GM04504 (cell line): ENCODE data around the gene CKB.
"Not testable (repeated sequence)": the region's sequence is repeated elsewhere in the genome, so short reads cannot be mapped to it uniquely, and the experiment has no call there.

ENCODE experiments used
- DNase-seq: peaks from one replicate; pipeline ENCODE4 v3.0.0-alpha.2; 2012; ENCODE audit warnings: low read depth

The CKB gene

DNA sequence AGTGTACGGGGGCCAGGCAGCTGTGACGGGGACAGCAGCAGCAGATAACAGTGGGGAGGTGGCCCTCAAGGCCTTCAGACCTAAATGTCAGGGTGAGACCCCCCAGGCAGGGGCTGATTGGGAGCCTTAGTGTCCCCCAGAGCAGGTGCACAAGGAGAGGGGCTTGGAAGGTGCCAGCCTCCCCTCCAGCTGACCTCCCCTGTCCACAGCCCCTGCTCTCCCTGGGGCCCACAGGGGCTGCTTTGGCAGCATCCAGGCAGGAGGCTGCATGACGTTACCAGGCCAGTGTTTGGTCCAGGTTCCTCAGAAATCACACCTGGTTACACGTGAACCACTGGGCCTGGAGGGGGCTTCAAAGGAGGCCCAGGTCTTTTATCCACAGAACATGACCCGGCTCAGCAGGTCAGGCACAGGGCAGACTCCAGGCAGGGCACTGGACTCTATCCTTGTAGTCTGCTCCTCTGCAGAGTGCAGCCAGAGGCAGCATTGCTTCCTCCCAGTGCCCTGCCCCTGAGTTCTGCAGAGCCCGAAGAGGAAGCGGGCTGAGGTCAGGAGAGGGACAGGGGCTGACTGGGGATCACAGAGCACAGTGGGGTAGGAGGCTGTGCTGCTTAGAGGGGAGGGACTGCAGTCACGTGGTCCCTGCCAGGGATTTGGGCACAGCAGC lies 3.8 kb upstream of the CKB start:
- no peak for DNase-seq

DNA sequence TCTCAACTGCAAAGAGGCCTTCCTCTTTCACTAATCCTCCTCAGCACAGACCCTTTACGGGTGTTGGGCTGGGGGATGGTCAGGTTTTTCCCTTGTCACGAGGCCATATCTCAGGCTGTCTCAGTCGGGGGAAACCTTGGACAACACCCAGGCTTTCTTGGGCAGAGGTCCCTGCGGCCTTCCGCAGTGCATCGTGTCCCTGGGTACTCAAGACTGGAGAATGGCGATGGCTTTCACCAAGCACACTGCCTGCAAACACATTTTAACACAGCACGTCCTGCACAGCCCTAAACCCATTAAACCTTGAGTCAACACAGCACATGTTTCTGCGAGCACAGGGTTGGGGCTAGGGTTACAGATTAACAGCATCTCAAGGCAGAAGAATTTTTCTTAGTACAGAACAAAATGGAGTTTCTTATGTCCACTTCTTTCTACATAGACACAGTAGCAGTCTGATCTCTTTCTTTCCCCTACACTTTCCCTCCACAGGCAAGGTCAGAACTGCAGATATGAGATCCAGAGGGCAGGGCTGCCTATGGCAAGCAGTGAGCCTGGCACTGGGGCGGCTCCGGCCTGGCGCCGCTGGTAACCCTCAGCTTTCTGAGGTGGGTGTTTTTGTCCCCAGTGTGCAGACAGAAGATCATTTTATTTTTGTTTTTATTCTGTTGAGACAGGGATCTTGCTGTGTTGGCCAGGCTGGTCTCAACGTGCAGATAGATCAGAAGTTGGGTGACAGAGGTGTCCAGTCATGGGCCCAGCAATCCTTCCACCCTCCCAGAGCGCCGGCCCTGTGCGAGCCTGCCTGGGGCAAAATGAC lies 3.0 kb upstream of the CKB start:
- DNase-seq, result not testable (repeated sequence)

DNA sequence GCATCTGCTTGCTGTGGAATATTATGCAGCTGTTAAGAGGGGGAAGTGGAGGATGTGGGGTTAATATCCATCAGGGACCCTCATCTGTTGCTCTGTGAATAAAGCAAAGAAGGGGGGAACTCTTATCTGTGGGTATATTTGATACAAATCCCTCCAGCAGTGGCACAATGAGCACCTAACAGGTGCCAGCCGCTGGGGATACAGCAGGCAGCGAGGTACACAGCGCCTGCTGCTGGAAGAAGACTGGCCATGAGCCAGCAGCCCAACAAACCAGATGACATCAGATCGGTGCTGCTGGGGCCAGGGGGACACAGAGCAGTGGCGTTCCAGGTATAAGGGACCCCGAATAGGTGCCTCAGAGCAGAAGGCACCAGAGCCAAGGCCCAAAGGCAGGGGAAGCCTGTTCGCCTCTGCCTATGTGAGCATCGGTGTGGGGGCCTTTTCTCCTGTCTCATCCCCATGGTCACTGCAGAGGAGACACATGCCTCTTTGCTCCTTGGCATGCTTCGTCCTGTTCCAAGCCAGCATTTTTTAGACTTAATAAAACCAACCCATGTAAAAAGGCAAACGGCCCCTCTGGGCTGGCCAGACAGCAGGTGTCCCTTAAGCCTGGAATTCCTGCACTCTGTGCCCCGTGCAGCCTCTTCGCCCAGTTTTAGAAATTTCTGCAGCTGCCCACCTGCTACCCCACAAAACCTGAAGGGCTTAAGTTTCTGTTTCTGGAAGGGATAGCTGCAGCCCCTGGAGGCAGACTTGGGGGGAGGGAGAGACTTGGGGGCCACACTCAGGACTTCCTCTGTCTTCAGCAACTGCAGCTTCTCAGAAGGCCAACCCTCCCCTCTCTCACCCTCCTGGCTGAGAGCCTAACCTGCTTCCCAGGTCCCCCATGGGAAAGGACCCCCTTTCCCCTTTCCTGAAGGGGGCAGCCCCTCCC lies 1.6 kb upstream of the CKB start:
- DNase-seq, result no peak

DNA sequence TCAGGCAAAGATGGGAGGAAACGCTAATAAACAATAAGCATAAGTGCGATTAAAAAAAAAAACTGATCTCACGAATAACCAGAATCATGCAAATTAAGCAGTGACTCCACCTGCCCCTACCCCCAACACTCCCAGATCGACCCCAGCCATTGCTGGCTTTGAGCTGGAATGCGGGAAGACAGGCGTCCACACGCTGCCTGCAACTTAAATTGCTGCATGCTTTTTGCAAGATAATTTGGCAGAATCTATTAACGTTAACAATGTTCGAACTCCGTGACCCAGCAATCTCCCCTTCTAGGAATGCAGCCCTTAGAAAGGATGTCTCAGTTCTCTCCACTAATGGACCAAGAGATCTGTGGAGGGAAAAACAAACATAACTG lies 935 bp upstream of the CKB start:
- no peak for DNase-seq

DNA sequence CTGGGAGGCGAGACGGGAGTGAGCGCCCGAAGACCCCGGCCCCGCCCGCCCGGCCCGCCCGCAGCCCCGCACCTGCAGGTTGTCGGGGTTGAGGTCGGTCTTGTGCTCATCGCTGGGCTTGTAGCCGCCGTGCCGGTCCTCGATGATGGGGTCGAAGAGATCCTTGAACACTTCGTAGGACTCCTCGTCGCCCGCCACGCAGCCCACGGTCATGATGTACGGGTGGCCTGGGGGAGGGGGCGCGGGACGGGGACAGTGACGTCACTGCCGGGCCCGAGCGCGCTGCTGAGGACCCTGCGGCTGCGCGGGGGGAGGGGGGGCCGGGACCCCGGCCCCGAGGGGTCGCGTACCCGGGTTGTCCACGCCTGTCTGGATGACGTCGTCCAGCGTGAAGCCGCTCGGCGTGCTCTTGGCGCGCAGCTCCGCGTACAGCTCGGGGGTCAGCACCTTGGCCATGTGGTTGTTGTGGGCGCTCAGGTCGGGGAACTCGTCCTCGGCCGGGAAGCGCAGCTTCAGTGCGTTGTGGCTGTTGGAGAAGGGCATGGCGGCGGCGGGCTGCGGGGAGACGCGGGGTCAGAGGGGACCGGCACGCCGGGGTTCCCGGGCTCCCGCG lies 573 bp downstream of the CKB start:
- no peak for DNase-seq

DNA sequence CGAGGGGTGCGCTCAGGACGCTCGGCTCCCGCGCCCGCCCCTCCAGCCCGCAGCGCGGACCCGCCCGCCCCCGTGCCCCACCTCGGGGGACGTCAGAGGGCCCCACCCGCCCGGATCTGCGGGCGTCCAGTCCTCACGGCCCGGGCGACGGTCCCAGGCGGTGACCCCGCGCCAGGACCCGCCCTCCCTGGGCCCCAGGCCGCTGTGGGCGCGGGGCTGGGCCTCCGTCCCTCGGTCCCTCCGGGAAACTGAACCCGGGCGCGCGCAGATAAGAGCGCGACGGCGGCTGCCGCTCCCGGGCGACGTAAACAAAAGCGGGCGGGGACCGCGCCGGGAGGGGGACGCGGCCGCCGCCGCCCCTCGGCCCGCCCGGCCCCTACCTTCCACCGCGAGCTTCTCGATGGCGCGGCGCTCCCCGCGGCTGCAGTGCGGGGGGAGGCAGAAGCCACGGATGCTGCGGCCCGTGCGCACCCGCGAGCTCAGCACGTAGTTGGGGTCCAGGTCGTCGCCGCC lies 1.1 kb downstream of the CKB start:
- DNase-seq, result no peak

DNA sequence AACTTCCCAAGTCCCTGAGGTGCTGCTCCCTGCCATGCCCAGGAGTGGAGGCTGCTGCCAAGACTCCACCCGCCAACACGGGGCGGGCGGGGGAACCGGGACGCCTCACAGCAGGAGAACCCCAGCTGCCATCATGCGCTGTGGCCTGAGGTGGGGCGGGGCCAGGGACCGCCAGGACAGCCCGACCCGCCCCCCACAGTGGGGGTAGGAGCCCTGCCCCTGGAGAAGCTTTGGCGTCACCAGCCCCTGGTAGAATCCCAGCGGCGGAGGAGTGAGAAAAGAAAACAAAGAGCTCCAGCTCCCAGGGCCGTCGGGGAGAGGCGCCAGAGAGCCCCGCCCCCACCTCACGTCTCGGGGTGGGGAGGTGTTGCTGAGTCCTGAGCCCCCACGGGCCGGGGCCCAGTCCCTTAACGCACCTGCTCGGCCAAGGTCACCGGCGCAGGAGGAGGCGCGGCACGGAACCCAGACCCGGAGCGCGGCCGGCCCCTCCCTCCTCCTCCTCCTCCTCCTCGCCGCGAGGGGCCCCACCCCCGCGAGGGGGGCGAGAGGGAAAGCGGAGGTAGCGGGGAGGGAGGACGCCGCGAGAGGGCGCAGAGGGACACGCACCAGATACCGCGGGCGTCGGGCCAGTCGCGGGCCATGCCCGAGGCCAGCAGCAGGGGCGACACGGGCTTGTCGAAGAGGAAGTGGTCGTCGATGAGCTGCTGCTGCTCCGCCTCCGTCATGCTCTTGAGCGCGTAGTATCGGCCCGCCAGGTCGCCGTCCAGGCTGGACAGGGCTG lies 1.8 kb downstream of the CKB start:
- DNase-seq, result no peak

DNA sequence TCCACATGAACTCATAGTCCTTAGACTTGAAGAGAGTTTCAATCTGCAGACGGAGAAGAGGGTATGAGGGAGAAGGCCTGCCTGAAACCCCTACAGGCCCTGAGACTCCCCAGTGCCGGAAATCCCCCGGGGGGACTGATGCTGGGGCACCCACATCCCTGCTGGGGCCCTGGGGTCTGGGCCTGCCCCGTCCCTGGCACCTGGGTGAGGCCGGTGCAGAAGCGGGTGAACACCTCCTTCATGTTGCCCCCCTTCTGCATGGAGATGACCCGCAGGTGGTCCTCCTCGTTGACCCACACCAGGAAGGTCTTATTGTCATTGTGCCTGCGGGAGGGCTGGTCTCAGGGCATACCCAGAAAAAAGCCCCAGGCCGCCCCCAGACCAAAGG lies 2.4 kb downstream of the CKB start:
- DNase-seq, result no peak

DNA sequence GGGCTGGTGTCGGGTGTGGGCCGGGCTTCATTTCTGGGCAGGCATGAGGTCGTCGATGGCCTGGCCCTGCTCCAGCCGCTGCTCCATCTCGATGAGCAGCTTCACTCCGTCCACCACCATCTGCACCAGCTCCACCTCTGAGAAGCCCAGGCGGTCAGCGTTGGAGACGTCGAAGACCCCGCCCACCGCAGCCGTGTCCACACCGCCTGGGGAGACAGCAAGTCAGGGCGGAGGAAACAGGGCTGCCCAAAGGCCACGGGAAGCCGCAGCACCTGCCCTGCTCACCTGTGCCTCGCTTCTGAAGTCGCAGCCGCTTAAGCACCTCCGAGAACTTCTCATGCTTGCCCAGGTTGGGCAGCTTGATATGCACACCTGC lies 2.8 kb downstream of the CKB start:
- DNase-seq, result no peak

DNA sequence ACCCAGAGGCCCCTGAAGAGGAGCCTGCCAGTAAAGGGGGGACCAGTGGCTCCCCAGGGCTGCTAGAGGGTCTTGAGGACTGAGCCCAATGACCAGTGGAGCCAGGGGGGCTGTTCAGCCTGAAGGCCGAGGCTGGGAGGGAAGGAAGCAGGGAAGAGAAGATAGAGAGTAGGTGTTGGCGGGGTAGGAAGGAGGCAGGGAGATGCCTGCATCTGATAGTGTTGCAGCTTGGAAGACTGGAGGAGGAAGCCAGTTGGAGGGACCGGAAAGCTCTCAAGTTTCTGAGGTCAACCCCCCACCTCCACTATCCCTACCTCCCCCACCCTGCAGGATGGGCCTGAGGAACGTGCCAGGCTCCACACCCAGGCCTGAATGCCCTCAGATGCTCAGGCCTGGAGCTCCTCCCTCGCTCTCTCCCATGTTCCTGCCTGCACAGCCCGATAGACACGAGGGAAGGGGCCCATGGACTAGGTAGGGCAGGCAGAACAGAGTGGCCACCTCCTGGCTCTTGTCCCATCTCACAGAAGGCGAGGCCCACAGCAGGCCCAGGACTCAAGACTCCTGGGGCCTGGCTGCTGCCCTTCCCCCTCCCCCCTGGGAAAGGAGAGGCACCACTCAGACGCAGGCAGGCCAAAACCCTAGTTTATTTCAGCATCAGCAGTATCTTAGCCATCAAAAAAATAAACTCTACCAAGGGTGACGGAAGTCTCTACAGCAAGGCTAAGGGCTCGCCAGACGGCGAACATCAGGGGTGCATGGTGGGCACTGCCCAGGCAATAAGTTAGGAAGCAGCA lies 3.4 kb downstream of the CKB start:
- DNase-seq, result no peak

DNA sequence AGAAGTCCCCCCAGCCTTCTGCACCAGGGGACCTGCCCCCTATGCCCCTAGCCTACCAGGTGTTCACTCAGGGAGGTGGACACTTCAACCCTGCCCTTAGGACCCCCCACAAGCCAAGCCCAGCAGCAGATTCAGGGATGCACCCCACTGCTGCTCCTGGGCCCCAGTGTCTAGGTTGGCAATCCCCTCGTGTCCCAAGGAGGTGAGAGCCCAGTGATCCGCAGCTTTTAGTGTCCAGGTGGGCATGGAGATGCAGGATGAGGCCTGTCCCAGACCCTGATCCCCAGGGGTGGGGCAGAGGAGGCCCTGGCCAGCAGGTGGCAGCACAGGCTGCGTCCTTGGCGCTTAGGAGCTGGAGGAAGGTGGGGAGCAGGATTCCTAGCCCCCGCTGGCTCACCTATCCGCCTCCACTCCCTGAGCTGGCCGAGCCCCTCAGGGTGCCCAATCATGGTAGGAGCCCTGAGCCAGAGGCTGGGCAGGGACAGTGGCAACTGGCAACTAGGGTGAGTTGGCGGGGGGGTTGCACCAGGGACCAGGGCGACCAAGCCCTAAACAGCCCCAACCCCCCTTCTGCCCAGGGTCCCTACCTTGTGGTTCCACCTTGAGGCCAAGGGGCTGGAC lies 4.1 kb downstream of the CKB start:
- no peak for DNase-seq

DNA sequence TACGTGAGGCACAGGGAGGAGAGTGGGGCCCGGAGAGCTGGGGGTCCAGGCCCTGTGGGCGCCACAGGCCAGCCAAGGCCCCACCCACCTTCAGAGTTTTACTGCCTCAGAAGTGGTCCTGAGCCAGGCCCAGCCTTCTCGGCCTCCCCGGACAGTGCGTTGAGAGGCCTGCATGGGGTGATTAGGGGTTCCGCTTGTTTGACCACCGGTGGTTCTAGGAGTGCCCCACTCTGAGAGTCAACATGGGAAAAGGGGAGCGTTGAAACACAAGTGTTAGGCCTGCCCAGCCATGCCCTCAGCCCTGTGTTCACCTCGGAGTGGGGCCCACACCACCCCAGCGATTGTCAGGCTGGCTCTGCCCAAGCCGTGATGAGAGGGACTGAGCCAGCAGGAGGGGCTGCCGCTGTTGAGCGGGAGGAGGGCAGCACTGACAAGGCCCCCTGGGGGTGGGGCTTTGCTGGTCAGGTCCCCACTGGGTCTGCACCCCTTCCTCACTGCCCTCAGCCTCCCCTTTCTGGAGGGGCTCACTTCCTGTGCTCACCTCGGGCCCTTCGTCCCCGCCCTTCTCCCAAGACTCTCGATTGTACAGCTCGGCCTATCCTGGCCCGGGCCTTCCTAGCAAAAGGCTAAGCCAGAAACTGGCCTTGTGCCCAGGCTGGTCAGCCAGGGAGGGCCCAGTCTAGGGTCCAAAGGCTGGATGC lies 4.8 kb downstream of the CKB start:
- DNase-seq, result no peak

DNA sequence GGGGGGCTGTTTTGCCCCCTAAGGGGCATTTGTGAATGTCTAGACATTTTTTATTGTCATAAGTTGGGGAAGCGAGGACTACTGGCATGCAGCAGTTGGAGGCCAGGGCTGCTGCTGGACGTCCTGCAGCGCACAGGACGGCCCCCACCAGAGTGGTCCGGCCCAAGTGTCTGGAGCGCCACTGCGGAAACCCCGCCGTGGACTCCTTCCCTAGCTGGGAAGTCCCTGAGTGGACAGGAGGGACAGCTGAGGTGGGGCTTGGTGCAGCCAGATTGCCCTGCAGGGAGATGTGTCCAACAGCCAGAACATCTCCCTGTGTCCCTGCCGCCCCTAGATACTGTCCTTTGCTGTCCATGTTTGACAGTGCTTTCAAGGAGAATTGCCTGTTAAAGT lies 5.5 kb downstream of the CKB start:
- DNase-seq, result no peak

DNA sequence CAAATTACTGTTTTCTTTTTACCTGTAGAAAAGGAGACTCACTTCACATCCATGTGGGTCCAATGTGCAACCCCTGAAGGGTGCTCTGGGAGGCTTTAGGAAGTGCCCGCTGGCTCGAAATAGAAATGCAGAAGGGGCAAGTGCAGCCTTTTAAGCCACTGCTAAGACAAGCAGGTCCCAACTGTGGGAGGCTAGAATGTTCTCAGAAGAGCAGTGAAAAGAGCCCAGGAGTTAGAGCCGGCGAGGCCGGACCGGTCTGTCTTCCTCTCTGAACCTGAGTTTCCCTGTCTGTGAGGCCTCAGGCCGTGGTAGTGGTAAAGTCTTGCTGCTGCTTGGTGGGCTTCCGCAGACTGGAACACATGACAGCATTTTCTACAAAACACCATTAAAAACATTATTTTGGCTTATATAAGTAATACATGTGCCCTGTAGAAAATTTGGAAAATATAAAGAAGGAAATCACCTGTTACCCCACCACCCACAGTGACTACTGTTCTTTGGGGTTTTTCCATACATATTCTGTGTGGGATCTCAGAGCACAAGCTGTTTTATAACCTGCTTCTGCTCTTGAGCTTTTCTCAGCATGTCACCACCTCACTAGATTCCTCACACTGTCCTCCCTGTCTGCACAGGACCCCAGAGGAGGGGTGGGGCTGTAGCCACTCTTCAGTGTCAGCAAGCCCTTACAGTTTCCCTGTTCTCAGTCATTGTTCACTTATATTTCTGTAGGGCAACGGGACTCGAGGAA lies 6.0 kb downstream of the CKB start:
- no peak for DNase-seq

DNA sequence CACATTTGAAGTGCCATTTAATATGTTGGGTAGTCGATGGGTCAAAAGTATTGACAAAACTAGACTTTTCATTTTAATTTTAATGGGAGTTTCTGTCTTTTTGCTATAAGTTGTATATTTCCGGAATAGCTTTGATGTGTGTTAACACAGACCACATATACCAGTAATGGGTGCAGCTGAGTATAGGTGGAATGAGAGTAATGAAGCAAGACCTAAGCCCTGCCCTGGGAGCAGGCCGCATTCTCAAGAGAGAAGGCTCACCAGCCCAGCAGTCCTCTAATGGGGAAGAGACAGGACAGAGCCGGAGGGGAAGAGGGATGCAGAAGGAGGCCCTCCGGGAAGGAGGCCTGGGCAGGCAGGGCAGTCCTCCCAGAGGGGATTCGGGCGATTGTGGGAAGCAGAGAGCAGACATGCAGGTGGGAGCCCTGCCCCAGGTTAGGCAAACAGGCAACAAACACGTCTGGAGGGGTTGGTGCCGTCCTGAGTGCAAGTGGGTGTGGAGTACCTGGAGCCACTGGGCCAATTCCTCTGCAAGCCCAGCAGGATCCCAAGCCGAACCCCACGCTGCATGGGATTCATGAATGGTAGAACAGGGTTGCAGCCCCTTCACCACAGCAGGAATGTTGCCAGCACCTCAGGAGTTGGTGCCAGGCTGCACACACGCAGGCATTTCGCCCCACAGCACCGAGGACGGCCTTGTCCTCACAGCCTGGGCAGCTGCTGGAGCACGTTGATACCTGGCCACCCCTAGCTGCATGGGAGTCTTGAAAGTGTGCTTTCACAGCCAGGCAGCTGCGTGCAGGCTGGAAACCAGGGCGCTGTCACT lies 7.8 kb downstream of the CKB start:
- DNase-seq, result no peak

DNA sequence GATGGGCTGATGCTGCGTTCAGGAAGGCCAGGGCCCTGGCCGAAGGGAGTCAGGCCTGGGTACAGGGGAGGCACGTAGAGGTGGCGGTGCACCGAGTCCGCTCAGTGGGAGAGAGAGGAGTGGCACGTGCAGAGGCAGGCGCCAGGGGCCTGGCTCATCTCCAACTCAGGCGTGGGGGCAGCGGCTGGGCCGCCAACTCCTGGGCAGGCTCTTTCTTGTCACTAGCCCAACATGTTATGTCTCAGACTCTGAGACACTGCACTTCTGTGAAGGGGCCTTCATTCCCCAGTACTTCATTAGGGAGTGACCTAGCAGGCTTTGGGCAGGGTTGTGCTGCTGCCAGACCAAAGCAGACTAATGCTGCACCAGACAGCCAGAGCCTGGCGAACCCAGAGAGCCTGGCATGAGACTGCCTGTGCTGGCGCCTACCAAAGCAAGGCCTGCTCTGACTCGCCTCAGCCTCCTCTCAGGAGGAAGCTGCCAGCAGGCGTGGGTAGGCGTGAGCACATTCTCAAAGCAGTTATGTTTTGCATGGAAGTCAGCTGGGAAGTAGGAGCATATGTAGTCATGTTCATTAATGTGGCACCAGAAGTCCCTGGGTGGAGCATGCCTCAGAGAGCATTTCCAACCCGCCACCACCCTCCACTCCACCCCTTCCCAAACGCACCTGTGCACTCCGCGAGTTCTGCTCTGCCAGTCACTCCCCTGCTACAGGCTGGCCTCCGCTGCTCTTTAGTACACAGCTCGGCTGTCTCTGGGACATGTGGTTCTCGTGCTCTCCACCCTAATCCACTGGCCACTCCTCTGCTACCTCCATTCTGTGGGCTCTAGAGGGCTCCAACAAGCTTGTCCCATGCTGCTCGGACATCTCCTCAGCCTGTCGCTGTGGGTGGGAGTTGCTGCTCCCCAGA lies 9.7 kb downstream of the CKB start:
- DNase-seq, result peak; percentile 66

DNA sequence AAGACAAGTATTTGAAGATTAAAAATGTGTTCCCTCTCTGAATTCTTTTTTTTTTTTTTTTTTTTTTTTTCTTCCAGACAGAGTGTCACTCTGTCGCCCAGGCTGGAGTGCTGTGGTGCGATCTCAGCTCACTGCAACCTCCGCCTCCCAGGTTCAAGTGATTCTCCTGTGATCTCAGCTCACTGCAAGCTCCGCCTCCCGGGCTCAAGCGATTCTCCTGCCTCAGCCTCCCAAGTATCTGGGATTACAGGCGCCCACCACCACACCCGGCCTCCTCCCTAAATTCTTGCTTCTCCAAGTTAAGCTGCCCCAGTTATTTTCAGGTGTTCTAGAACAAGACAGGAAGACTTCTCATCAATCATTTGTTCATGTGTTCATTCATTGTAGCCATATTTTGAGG lies 10.4 kb downstream of the CKB start:
- not testable (repeated sequence) for DNase-seq
